HepG2 (cell line): Measurements from ENCODE around the gene AUNIP. TPM values are rescaled to one million over a fixed set of nuclear protein-coding genes. Genes with fewer than 3 reads are reported as not detected.

Experiments used
- AKAP8 ChIP-seq: sonication (generic); formaldehyde crosslinking; IDR thresholded peaks from 2 replicates; pipeline ENCODE4 v1.5.1; 2020; ENCODE audit warnings: mild to moderate bottlenecking, missing genetic modification reagents
- DNMT1 ChIP-seq: sonication (generic); formaldehyde crosslinking; IDR thresholded peaks from 2 replicates; pipeline ENCODE4 v1.5.1; 2020; ENCODE audit warnings: mild to moderate bottlenecking, missing genetic modification reagents
- GATAD2A ChIP-seq: IDR thresholded peaks from 2 replicates; pipeline ENCODE4 v1.6.1; 2016
- HOXA3 ChIP-seq: sonication (generic); formaldehyde crosslinking; IDR thresholded peaks from 2 replicates; pipeline ENCODE4 v1.5.0; 2020; ENCODE audit warnings: missing genetic modification reagents
- HOXA5 ChIP-seq: sonication (generic); formaldehyde crosslinking; IDR thresholded peaks from 2 replicates; pipeline ENCODE4 v1.4.0; 2020; ENCODE audit warnings: missing genetic modification reagents
- ISL2 ChIP-seq: sonication (generic); formaldehyde crosslinking; IDR thresholded peaks from 2 replicates; pipeline ENCODE4 v1.5.0; 2020; ENCODE audit warnings: missing genetic modification reagents
- NFE2L2 ChIP-seq: fragments of 150-350 bp; IDR thresholded peaks from 2 replicates; pipeline ENCODE4 v1.6.1; 2014; ENCODE audit warnings: low read length
- NR2F2 ChIP-seq: IDR thresholded peaks from 2 replicates; pipeline ENCODE4 v1.6.1; 2012; ENCODE audit warnings: low read depth, inconsistent platforms, borderline replicate concordance
- RNF2 ChIP-seq: fragments of 450-650 bp; conservative IDR thresholded peaks from 2 replicates; pipeline ENCODE4 v1.6.1; 2016; ENCODE audit warnings: low read depth
- RXRA ChIP-seq: sonication (generic); formaldehyde crosslinking; IDR thresholded peaks from 2 replicates; pipeline ENCODE4 v1.5.1; 2020; ENCODE audit warnings: missing genetic modification reagents
- TEAD3 ChIP-seq: optimal IDR thresholded peaks from 2 replicates; pipeline ENCODE3; 2016; ENCODE audit warnings: borderline replicate concordance
- ZBTB25 ChIP-seq: IDR thresholded peaks from 2 replicates; pipeline ENCODE4 v1.6.1; 2018; ENCODE audit warnings: missing genetic modification reagents
- ZMYM4 ChIP-seq: sonication (generic); formaldehyde crosslinking; IDR thresholded peaks from 2 replicates; pipeline ENCODE4 v1.8.1; 2023; ENCODE audit warnings: mild to moderate bottlenecking, missing genetic modification reagents
- ZNF350 ChIP-seq: sonication (generic); formaldehyde crosslinking; IDR thresholded peaks from 2 replicates; pipeline ENCODE4 v1.4.0; 2020; ENCODE audit warnings: mild to moderate bottlenecking, low read depth, missing genetic modification reagents, borderline replicate concordance
- ZNF616 ChIP-seq: sonication (generic); formaldehyde crosslinking; IDR thresholded peaks from 2 replicates; pipeline ENCODE4 v1.5.0; 2020; ENCODE audit warnings: low read depth, mild to moderate bottlenecking, missing genetic modification reagents
- ZNF687 ChIP-seq: sonication (generic); formaldehyde crosslinking; IDR thresholded peaks from 2 replicates; pipeline ENCODE4 v1.5.1; 2020; ENCODE audit warnings: mild to moderate bottlenecking, missing genetic modification reagents, moderate library complexity
- ZNF768 ChIP-seq: sonication (generic); formaldehyde crosslinking; IDR thresholded peaks from 2 replicates; pipeline ENCODE4 v1.4.0; 2020; ENCODE audit warnings: missing genetic modification reagents
- ZNF776 ChIP-seq: sonication (generic); formaldehyde crosslinking; IDR thresholded peaks from 2 replicates; pipeline ENCODE4 v1.4.0; 2020; ENCODE audit warnings: mild to moderate bottlenecking, missing genetic modification reagents
- ZNF780A ChIP-seq: sonication (generic); formaldehyde crosslinking; IDR thresholded peaks from 2 replicates; pipeline ENCODE4 v1.8.0; 2022; ENCODE audit warnings: mild to moderate bottlenecking, missing genetic modification reagents, moderate library complexity
- polyA plus RNA-seq, 8 experiments: library from polyadenylated mRNA; depleted of rRNA in 3 of 8; stranded (reverse) in 7 of 8; unstranded in 1 of 8; fragments of >200 nt; fragmentation: Illumina TruSeq in 4 of 8; extraction: Trizol in 4 of 8; gene quantifications; 2 replicates each; pipeline versions ENCODE4 v1.2.1 to v1.2.3, GENCODE V29; 2011 to 2016; ENCODE audit warnings: low read depth in 4 of 8, missing spikeins in 1 of 8, mixed read lengths in 1 of 8; ENCODE audit not compliant: insufficient read depth in 1 of 8
- total RNA-seq, 5 experiments: library from RNA; depleted of rRNA; stranded (reverse); fragments of >200 nt; fragmentation: Illumina TruSeq; extraction: Trizol; gene quantifications; 2 replicates each; pipeline ENCODE4 v1.2.3, GENCODE V29; 2016; ENCODE audit warnings: low read depth in 1 of 5
- TF ChIP-seq, protein P1 (sequence below): sonication (generic); formaldehyde crosslinking; IDR thresholded peaks from 2 replicates; pipeline ENCODE4 v1.8.0; 2022; ENCODE audit warnings: mild to moderate bottlenecking, missing genetic modification reagents
- TF ChIP-seq, protein P2 (sequence below): sonication (generic); formaldehyde crosslinking; IDR thresholded peaks from 2 replicates; pipeline ENCODE4 v1.4.0; 2020; ENCODE audit warnings: low read depth, missing genetic modification reagents

The AUNIP gene
- total and polyA plus RNA-seq, 2 of the 13 experiments (the other 11 are each of a cell fraction or from before 2014, with no cell fraction given) = 3.8 to 12.3 TPM

- TF ChIP-seq, protein P1, sequence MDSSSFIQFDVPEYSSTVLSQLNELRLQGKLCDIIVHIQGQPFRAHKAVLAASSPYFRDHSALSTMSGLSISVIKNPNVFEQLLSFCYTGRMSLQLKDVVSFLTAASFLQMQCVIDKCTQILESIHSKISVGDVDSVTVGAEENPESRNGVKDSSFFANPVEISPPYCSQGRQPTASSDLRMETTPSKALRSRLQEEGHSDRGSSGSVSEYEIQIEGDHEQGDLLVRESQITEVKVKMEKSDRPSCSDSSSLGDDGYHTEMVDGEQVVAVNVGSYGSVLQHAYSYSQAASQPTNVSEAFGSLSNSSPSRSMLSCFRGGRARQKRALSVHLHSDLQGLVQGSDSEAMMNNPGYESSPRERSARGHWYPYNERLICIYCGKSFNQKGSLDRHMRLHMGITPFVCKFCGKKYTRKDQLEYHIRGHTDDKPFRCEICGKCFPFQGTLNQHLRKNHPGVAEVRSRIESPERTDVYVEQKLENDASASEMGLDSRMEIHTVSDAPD (CRISPR knock-in tag) = no peak
- no peak for TF ChIP-seq NFE2L2
- TF ChIP-seq, protein P2, sequence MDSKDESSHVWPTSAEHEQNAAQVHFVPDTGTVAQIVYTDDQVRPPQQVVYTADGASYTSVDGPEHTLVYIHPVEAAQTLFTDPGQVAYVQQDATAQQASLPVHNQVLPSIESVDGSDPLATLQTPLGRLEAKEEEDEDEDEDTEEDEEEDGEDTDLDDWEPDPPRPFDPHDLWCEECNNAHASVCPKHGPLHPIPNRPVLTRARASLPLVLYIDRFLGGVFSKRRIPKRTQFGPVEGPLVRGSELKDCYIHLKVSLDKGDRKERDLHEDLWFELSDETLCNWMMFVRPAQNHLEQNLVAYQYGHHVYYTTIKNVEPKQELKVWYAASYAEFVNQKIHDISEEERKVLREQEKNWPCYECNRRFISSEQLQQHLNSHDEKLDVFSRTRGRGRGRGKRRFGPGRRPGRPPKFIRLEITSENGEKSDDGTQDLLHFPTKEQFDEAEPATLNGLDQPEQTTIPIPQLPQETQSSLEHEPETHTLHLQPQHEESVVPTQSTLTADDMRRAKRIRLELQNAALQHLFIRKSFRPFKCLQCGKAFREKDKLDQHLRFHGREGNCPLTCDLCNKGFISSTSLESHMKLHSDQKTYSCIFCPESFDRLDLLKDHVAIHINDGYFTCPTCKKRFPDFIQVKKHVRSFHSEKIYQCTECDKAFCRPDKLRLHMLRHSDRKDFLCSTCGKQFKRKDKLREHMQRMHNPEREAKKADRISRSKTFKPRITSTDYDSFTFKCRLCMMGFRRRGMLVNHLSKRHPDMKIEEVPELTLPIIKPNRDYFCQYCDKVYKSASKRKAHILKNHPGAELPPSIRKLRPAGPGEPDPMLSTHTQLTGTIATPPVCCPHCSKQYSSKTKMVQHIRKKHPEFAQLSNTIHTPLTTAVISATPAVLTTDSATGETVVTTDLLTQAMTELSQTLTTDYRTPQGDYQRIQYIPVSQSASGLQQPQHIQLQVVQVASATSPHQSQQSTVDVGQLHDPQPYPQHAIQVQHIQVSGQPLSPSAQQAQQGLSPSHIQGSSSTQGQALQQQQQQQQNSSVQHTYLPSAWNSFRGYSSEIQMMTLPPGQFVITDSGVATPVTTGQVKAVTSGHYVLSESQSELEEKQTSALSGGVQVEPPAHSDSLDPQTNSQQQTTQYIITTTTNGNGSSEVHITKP (CRISPR knock-in tag) = 0 out of 2 replicates have a peak, but pooled peaks have one; percentile 21
- TF ChIP-seq RNF2 = no peak
- no peak for TF ChIP-seq ZNF776
- peak; percentile 44; the same call in 1 of the 2 replicates for TF ChIP-seq ZNF768
- TF ChIP-seq NR2F2 = 0 out of 2 replicates have a peak, but pooled peaks have one; percentile 21
- no peak for TF ChIP-seq AKAP8 (CRISPR knock-in tag)
- TF ChIP-seq ZBTB25 (CRISPR knock-in tag) = 0 out of 2 replicates have a peak, but pooled peaks have one; percentile 8
- no peak for TF ChIP-seq DNMT1
- peak; percentile 36; the same call in 1 of the 2 replicates for TF ChIP-seq ISL2 (CRISPR knock-in tag)
- peak; percentile 27; the same call in 1 of the 2 replicates for TF ChIP-seq HOXA3 (CRISPR knock-in tag)
- no peak for TF ChIP-seq ZNF780A (CRISPR knock-in tag)
- 0 out of 2 replicates have a peak, but pooled peaks have one; percentile 57 for TF ChIP-seq HOXA5 (CRISPR knock-in tag)
- TF ChIP-seq ZNF616 = no peak
- TF ChIP-seq ZNF687 (CRISPR knock-in tag) = peak; percentile 68
- TF ChIP-seq ZNF350 (CRISPR knock-in tag) = peak; percentile 35; the same call in 1 of the 2 replicates
- TF ChIP-seq GATAD2A (CRISPR knock-in tag) = peak; percentile 43; the same call in 1 of the 2 replicates
- TF ChIP-seq TEAD3 = peak; percentile 29
- TF ChIP-seq RXRA = peak; percentile 16; the same call in 1 of the 2 replicates
- TF ChIP-seq ZMYM4 (CRISPR knock-in tag) = peak; percentile 69
Measured at GRCh38 chr1:25895365-25895990, 36.2 kb upstream of the AUNIP start (continued).
